Measurements from ENCODE around the gene PHF23.
A peak's percentile ranks its signal among the peaks of the same experiment; 100 is the strongest.

The PHF23 gene

GRCh38 chr17:7252176-7253043 lies 13.2 kb upstream of the PHF23 start, which contains the start of gene ELP5:
ELP5 (plus strand) TSS chr17:7252215; CDS start chr17:7252551, 336 bp downstream.
- Histone ChIP-seq H3K27me3 (ENCODE audit: insufficient read depth, poor library complexity, severe bottlenecking) (no peaks in the 10 kb centered on the region), H3K4me3 (replicated peaks; ENCODE audit: insufficient read depth, low read length) (peak within 1 kb of the TSS; percentile 67), H3K27ac (replicated peaks) (peak within 1 kb of the TSS; percentile 99)
- peak; percentile 81 to 86 for DNase-seq (ENCODE audit: low read depth in 1 of 2, low spot score in 1 of 2)
- TF ChIP-seq, protein P1, sequence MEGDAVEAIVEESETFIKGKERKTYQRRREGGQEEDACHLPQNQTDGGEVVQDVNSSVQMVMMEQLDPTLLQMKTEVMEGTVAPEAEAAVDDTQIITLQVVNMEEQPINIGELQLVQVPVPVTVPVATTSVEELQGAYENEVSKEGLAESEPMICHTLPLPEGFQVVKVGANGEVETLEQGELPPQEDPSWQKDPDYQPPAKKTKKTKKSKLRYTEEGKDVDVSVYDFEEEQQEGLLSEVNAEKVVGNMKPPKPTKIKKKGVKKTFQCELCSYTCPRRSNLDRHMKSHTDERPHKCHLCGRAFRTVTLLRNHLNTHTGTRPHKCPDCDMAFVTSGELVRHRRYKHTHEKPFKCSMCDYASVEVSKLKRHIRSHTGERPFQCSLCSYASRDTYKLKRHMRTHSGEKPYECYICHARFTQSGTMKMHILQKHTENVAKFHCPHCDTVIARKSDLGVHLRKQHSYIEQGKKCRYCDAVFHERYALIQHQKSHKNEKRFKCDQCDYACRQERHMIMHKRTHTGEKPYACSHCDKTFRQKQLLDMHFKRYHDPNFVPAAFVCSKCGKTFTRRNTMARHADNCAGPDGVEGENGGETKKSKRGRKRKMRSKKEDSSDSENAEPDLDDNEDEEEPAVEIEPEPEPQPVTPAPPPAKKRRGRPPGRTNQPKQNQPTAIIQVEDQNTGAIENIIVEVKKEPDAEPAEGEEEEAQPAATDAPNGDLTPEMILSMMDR (IDR thresholded peaks at IDR 0.05; ENCODE audit: insufficient read depth, low read length), result no peak
- no peak for TF ChIP-seq SPI1 (IDR thresholded peaks at IDR 0.05; ENCODE audit: borderline replicate concordance, low read depth)
- TF ChIP-seq GABPA (IDR thresholded peaks at IDR 0.05; ENCODE audit: low read depth), result no peak
- TF ChIP-seq, protein P2, sequence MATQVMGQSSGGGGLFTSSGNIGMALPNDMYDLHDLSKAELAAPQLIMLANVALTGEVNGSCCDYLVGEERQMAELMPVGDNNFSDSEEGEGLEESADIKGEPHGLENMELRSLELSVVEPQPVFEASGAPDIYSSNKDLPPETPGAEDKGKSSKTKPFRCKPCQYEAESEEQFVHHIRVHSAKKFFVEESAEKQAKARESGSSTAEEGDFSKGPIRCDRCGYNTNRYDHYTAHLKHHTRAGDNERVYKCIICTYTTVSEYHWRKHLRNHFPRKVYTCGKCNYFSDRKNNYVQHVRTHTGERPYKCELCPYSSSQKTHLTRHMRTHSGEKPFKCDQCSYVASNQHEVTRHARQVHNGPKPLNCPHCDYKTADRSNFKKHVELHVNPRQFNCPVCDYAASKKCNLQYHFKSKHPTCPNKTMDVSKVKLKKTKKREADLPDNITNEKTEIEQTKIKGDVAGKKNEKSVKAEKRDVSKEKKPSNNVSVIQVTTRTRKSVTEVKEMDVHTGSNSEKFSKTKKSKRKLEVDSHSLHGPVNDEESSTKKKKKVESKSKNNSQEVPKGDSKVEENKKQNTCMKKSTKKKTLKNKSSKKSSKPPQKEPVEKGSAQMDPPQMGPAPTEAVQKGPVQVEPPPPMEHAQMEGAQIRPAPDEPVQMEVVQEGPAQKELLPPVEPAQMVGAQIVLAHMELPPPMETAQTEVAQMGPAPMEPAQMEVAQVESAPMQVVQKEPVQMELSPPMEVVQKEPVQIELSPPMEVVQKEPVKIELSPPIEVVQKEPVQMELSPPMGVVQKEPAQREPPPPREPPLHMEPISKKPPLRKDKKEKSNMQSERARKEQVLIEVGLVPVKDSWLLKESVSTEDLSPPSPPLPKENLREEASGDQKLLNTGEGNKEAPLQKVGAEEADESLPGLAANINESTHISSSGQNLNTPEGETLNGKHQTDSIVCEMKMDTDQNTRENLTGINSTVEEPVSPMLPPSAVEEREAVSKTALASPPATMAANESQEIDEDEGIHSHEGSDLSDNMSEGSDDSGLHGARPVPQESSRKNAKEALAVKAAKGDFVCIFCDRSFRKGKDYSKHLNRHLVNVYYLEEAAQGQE (IDR thresholded peaks at IDR 0.05; ENCODE audit: insufficient replicate concordance, low read depth), result no peak
- TF ChIP-seq POLR2AphosphoS5 (IDR thresholded peaks at IDR 0.05; ENCODE audit: low read depth), result peak; percentile 76

GRCh38 chr17:7251661-7252175 lies 12.5 kb upstream of the PHF23 start, which contains the start of gene CTDNEP1:
CTDNEP1 (minus strand) TSS chr17:7251734; CDS start chr17:7251296, 438 bp downstream.
- peak; percentile 91 to 97 for DNase-seq (ENCODE audit: low read depth in 1 of 2, low spot score in 1 of 2)
- Histone ChIP-seq H3K27ac (replicated peaks) (peak within 1 kb of the TSS; percentile 99), H3K4me3 (replicated peaks; ENCODE audit: insufficient read depth, low read length) (peak within 1 kb of the TSS; percentile 67), H3K27me3 (ENCODE audit: insufficient read depth, poor library complexity, severe bottlenecking) (no peaks in the 10 kb centered on the region)
- TF ChIP-seq, protein P1 (IDR thresholded peaks at IDR 0.05; ENCODE audit: insufficient read depth, low read length), result no peak
- TF ChIP-seq GABPA (IDR thresholded peaks at IDR 0.05; ENCODE audit: low read depth) (peak; percentile 73), SPI1 (IDR thresholded peaks at IDR 0.05; ENCODE audit: borderline replicate concordance, low read depth) (peak; percentile 35; the same call in 1 of the 2 replicates)
- TF ChIP-seq, protein P2 (IDR thresholded peaks at IDR 0.05; ENCODE audit: insufficient replicate concordance, low read depth), result no peak

- Histone ChIP-seq H3K27ac (replicated peaks) (peak overlapping the region; percentile 99), H3K27me3 (ENCODE audit: insufficient read depth, poor library complexity, severe bottlenecking) (no peaks in the 10 kb centered on the region), H3K4me3 (replicated peaks; ENCODE audit: insufficient read depth, low read length) (peak overlapping the region; percentile 65)
- no peak for TF ChIP-seq GABPA (IDR thresholded peaks at IDR 0.05; ENCODE audit: low read depth)
- TF ChIP-seq SPI1 (IDR thresholded peaks at IDR 0.05; ENCODE audit: borderline replicate concordance, low read depth), result no peak
- TF ChIP-seq, protein P2 (IDR thresholded peaks at IDR 0.05; ENCODE audit: insufficient replicate concordance, low read depth), result no peak
- no peak for TF ChIP-seq POLR2AphosphoS5 (IDR thresholded peaks at IDR 0.05; ENCODE audit: low read depth)
- TF ChIP-seq, protein P1 (IDR thresholded peaks at IDR 0.05; ENCODE audit: insufficient read depth, low read length), result no peak
- no peak for DNase-seq (ENCODE audit: low read depth in 1 of 2, low spot score in 1 of 2)
Observed at GRCh38 chr17:7250695-7251627, 11.7 kb upstream of the PHF23 start.
